Measurements from ENCODE around the gene ZNF135.

- no peak for TF ChIP-seq CTCF (IDR thresholded peaks at IDR 0.05; ENCODE audit: extremely low read depth in 1 of 2, insufficient read depth in 1 of 2, low read depth in 1 of 2, low read length in 2 of 2)
- TF ChIP-seq EZH2 (IDR thresholded peaks at IDR 0.05; ENCODE audit: borderline replicate concordance, low read depth, low read length, severe bottlenecking): no peak
Measured at GRCh38 chr19:58040751-58041525, 18.1 kb upstream of the ZNF135 start.
